ENCODE measurements around the gene RPS18. TPM values are rescaled to one million over a fixed set of nuclear protein-coding genes. Genes with fewer than 3 reads are reported as not detected.

Gene RPS18
- polyA plus RNA-seq, 2 of the 4 experiments (the other 2 are of a cell fraction): 3,426 to 3,611 TPM

DNA sequence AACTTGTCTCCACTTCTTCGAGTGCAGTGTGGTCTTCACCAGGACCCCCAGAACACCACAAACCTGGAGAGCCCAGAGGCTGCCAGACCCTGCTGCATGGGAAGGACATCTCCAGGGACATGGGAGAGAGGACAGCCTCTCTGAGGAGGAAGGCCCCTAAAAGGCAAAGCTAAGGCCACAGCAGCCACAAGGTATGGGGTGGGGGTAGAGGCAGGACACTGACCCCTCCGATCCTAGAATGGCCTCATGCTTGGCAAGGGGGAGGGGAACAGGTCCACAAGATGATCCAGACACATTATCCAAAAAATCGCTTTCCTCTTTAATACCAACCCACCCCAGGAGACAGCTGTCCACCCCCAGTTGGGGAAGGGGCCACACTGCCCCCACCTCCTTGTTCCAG, 6.9 kb downstream of the RPS18 start:
- WGBS (ENCODE audit: missing lambda C conversion rate): 81% methylated on average over 3 of the region's 3 CpGs
- Histone ChIP-seq H3K4me3 (no peak overlapping the region), H3K27ac (no peak overlapping the region), H3K9me3 (no peaks in the 10 kb centered on the region), H3K4me1 (peaks cover 35% of the 10 kb centered on the region), H3K4me2 (no peak overlapping the region)
- TF ChIP-seq EP300 (IDR thresholded peaks at IDR 0.05) (no peak), HDAC2 (IDR thresholded peaks at IDR 0.05) (no peak), RARB (CRISPR knock-in tag; IDR thresholded peaks at IDR 0.05) (no peak), SMC3 (IDR thresholded peaks at IDR 0.05) (no peak), EHF (CRISPR knock-in tag; IDR thresholded peaks at IDR 0.05) (no peak), RCOR1 (IDR thresholded peaks at IDR 0.05; ENCODE audit: low read depth, low read length) (no peak), JUN (IDR thresholded peaks at IDR 0.05) (no peak), EHMT2 (IDR thresholded peaks at IDR 0.05; ENCODE audit: low read depth) (no peak), TFCP2L1 (CRISPR knock-in tag; IDR thresholded peaks at IDR 0.05) (no peak), GATA3 (IDR thresholded peaks at IDR 0.05; ENCODE audit: borderline replicate concordance) (no peak), ESRRA (IDR thresholded peaks at IDR 0.05; ENCODE audit: borderline replicate concordance, low read length) (no peak)
- TF ChIP-seq, protein P1, sequence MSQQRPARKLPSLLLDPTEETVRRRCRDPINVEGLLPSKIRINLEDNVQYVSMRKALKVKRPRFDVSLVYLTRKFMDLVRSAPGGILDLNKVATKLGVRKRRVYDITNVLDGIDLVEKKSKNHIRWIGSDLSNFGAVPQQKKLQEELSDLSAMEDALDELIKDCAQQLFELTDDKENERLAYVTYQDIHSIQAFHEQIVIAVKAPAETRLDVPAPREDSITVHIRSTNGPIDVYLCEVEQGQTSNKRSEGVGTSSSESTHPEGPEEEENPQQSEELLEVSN (IDR thresholded peaks at IDR 0.05; ENCODE audit: borderline replicate concordance, low read depth): no peak
- DNase-seq (ENCODE audit: low read depth in 1 of 2, low spot score in 1 of 2): no peak
- ChIA-PET CTCF (interaction anchor here (0.7 to 5.7 kb wide), 8 partner anchors 9 to 128 kb away, joined by 3 to 44 read pairs (median 8); partner anchors contain the start of genes PFDN6, RGL2 and WDR46), POLR2A (interaction anchor here (0.9 to 1.1 kb wide), 2 partner anchors 21 to 132 kb away, joined by 3 to 4 read pairs; partner anchors contain the start of gene RGL2)
- no peak for FAIRE-seq
- no peak for ATAC-seq

DNA sequence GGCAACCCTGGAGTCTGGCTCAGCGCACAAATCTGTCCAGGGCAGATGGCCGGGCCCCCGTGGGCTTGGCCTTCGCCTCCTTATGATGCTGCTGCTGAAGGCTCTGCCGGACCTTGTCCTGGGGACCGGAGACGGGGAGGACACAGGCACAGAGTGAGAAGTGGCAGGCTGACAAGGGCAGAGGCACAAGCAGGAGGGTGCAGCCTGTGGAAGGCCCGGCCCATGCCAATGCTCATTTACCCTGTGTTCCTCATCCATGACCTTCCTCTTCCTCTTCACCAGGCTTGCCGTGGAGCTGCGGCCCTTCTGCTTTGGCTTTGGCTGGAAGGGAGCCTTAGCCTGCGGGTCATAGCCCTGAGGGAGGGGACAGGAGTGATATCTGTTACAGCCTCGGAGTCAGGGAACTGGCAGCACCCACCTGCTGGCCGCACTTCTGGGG, 7.4 kb downstream of the RPS18 start:
- no peaks in the 10 kb centered on the region for H3K9me3 ChIP-seq
- H3K27ac ChIP-seq: no peak overlapping the region
- peaks cover 31% of the 10 kb centered on the region for H3K4me1 ChIP-seq
- H3K4me2 ChIP-seq: no peak overlapping the region
- ChIA-PET CTCF (interaction anchor here (0.8 to 5.7 kb wide), 7 partner anchors 9 to 566 kb away, joined by 3 to 44 read pairs (median 9); partner anchors contain the start of genes PFDN6, RGL2 and WDR46), POLR2A (interaction anchor here (0.9 to 1.1 kb wide), 2 partner anchors 20 to 131 kb away, joined by 3 to 4 read pairs; partner anchors contain the start of gene RGL2)
- DNase-seq (ENCODE audit: low read depth in 1 of 2, low spot score in 1 of 2) (no peak), ATAC-seq (0 out of 6 replicates have a peak, but pooled peaks of 1 of the 2 experiments have one; percentile 0), FAIRE-seq (no peak)
- no peak overlapping the region for H3K4me3 ChIP-seq
- TF ChIP-seq HDAC2 (IDR thresholded peaks at IDR 0.05) (no peak), RAD21 (conservative IDR thresholded peaks at IDR 0.05 in 1 of 2, IDR thresholded peaks at IDR 0.05 in 1 of 2) (no peak)
- WGBS (ENCODE audit: missing lambda C conversion rate): 96% methylated on average over 5 of the region's 13 CpGs

DNA sequence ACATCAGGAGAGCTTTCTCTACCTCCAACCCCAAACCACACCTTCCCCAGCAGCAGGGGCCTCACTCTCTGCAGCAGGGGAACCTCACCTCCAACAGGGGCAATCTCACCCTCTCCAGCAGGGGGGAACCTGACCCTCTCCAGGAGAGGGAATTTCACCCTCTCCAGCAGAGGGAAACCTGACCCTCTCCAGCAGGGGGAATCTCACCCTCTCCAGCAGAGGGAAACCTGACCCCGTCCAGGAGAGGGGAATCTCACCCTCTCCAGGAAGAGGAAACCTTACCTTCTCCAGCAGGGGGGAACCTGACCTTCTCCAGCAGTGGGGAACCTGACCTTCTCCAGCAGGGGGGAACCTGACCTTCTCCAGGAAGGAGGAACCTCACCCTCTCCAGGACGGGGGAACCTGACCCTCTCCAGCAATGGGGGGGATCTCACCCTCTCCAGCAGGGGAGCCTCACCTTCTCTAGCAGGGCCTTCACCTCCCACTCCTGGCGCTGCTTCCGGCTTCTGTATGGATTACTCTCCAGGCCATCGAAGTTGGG, 8.2 kb downstream of the RPS18 start:
- ChIA-PET CTCF (interaction anchor here (0.8 to 5.7 kb wide), 8 partner anchors 8 to 565 kb away, joined by 3 to 44 read pairs (median 8); partner anchors contain the start of genes PFDN6, RGL2, RPS18 and VPS52), POLR2A (no interaction called here)
- 25% methylated on average over 2 of the region's 5 CpGs for WGBS (ENCODE audit: missing lambda C conversion rate)
- H3K4me2 ChIP-seq: no peak overlapping the region
- DNase-seq (ENCODE audit: low read depth in 1 of 2, low spot score in 1 of 2) (peak; percentile 85), ATAC-seq (peak; percentile 75 to 83), FAIRE-seq (no peak)
- no peak overlapping the region for H3K4me3 ChIP-seq
- peaks cover 23% of the 10 kb centered on the region for H3K4me1 ChIP-seq
- H3K27ac ChIP-seq: peak overlapping the region in 1 of 2 experiments; percentile 48; a peak in 2 of 6 replicates
- H3K9me3 ChIP-seq: no peaks in the 10 kb centered on the region
- TF ChIP-seq, protein P2, sequence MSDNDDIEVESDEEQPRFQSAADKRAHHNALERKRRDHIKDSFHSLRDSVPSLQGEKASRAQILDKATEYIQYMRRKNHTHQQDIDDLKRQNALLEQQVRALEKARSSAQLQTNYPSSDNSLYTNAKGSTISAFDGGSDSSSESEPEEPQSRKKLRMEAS (IDR thresholded peaks at IDR 0.05): no peak
- no peak for TF ChIP-seq HDAC2 (IDR thresholded peaks at IDR 0.05)
- TF ChIP-seq, protein P3, sequence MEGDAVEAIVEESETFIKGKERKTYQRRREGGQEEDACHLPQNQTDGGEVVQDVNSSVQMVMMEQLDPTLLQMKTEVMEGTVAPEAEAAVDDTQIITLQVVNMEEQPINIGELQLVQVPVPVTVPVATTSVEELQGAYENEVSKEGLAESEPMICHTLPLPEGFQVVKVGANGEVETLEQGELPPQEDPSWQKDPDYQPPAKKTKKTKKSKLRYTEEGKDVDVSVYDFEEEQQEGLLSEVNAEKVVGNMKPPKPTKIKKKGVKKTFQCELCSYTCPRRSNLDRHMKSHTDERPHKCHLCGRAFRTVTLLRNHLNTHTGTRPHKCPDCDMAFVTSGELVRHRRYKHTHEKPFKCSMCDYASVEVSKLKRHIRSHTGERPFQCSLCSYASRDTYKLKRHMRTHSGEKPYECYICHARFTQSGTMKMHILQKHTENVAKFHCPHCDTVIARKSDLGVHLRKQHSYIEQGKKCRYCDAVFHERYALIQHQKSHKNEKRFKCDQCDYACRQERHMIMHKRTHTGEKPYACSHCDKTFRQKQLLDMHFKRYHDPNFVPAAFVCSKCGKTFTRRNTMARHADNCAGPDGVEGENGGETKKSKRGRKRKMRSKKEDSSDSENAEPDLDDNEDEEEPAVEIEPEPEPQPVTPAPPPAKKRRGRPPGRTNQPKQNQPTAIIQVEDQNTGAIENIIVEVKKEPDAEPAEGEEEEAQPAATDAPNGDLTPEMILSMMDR (IDR thresholded peaks at IDR 0.05): peak; percentile 59
- no peak for TF ChIP-seq RARB (CRISPR knock-in tag; IDR thresholded peaks at IDR 0.05)
- TF ChIP-seq JUN (IDR thresholded peaks at IDR 0.05): no peak
- TF ChIP-seq, protein P4, sequence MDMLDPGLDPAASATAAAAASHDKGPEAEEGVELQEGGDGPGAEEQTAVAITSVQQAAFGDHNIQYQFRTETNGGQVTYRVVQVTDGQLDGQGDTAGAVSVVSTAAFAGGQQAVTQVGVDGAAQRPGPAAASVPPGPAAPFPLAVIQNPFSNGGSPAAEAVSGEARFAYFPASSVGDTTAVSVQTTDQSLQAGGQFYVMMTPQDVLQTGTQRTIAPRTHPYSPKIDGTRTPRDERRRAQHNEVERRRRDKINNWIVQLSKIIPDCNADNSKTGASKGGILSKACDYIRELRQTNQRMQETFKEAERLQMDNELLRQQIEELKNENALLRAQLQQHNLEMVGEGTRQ (IDR thresholded peaks at IDR 0.05): no peak
- TF ChIP-seq ESRRA (IDR thresholded peaks at IDR 0.05; ENCODE audit: borderline replicate concordance, low read length): 0 out of 2 replicates have a peak, but pooled peaks have one; percentile 48
- no peak for TF ChIP-seq ZSCAN20 (CRISPR knock-in tag; IDR thresholded peaks at IDR 0.05)
- TF ChIP-seq, protein P5, sequence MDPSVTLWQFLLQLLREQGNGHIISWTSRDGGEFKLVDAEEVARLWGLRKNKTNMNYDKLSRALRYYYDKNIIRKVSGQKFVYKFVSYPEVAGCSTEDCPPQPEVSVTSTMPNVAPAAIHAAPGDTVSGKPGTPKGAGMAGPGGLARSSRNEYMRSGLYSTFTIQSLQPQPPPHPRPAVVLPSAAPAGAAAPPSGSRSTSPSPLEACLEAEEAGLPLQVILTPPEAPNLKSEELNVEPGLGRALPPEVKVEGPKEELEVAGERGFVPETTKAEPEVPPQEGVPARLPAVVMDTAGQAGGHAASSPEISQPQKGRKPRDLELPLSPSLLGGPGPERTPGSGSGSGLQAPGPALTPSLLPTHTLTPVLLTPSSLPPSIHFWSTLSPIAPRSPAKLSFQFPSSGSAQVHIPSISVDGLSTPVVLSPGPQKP (IDR thresholded peaks at IDR 0.05; ENCODE audit: low read depth, low read length): no peak
- no peak for TF ChIP-seq HOXB13 (CRISPR knock-in tag; IDR thresholded peaks at IDR 0.05; ENCODE audit: low read depth)
- TF ChIP-seq ZFP36 (IDR thresholded peaks at IDR 0.05; ENCODE audit: borderline replicate concordance, partially characterized antibody): no peak
- no peak for TF ChIP-seq CBX2 (IDR thresholded peaks at IDR 0.05; ENCODE audit: borderline replicate concordance, low read depth)
- TF ChIP-seq FOSB (CRISPR knock-in tag; IDR thresholded peaks at IDR 0.05): no peak
- no peak for TF ChIP-seq RFX5 (IDR thresholded peaks at IDR 0.05)
- TF ChIP-seq SREBF2 (IDR thresholded peaks at IDR 0.05): no peak
- TF ChIP-seq ZNF302 (CRISPR knock-in tag; IDR thresholded peaks at IDR 0.05): no peak
- peak; percentile 35; the same call in 1 of the 2 replicates for TF ChIP-seq MYC (IDR thresholded peaks at IDR 0.05; ENCODE audit: borderline replicate concordance, low read length)
- TF ChIP-seq CHD4 (IDR thresholded peaks at IDR 0.05; ENCODE audit: borderline replicate concordance): no peak
- no peak for TF ChIP-seq CHD2 (IDR thresholded peaks at IDR 0.05; ENCODE audit: low read length, partially characterized antibody)
- TF ChIP-seq PHF8 (IDR thresholded peaks at IDR 0.05; ENCODE audit: borderline replicate concordance, low read depth): no peak
- TF ChIP-seq RAD21 (conservative IDR thresholded peaks at IDR 0.05 in 1 of 2, IDR thresholded peaks at IDR 0.05 in 1 of 2): peak; percentile 55 to 64; a peak in 4 of 5 replicates
